ENCODE results near the gene ZNF862. TPM values are rescaled to one million over a fixed set of nuclear protein-coding genes. Genes with fewer than 3 reads are reported as not detected.

ZNF862 gene
- total RNA-seq, 2 experiments from 2014 or later, result 7.9 to 9.1 TPM

GRCh38 chr7:149824301-149824741 is 13.9 kb upstream of the ZNF862 start:
- H3K79me2 ChIP-seq (ENCODE audit: insufficient read depth, low read depth, low read length), result no peaks in the 10 kb centered on the region
- no peaks in the 10 kb centered on the region for H3K36me3 ChIP-seq (ENCODE audit: insufficient read depth, low read length)
- ChIA-PET CTCF (ENCODE audit: unreplicated experiment) (interaction anchor here (0.5 kb wide), 1 partner anchor 53 kb away, joined by 3 read pairs; no protein-coding TSS in a partner anchor), POLR2A (no interaction called here)
- H4K20me1 ChIP-seq (ENCODE audit: insufficient read depth, low read length), result no peaks in the 10 kb centered on the region
- no peak overlapping the region for H2AFZ ChIP-seq (ENCODE audit: low read length)
- intact Hi-C loops (cut with micrococcal nuclease; ENCODE audit: unreplicated experiment), result no loop called here
- TF ChIP-seq EZH2phosphoT487 (IDR thresholded peaks at IDR 0.05; ENCODE audit: borderline replicate concordance, low read depth, low read length), result no peak
- TF ChIP-seq, protein P1, sequence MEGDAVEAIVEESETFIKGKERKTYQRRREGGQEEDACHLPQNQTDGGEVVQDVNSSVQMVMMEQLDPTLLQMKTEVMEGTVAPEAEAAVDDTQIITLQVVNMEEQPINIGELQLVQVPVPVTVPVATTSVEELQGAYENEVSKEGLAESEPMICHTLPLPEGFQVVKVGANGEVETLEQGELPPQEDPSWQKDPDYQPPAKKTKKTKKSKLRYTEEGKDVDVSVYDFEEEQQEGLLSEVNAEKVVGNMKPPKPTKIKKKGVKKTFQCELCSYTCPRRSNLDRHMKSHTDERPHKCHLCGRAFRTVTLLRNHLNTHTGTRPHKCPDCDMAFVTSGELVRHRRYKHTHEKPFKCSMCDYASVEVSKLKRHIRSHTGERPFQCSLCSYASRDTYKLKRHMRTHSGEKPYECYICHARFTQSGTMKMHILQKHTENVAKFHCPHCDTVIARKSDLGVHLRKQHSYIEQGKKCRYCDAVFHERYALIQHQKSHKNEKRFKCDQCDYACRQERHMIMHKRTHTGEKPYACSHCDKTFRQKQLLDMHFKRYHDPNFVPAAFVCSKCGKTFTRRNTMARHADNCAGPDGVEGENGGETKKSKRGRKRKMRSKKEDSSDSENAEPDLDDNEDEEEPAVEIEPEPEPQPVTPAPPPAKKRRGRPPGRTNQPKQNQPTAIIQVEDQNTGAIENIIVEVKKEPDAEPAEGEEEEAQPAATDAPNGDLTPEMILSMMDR (conservative IDR thresholded peaks at IDR 0.05; ENCODE audit: low read length), result no peak
- no peak overlapping the region for H3K4me3 ChIP-seq (ENCODE audit: low read depth, low read length, poor library complexity, severe bottlenecking)
- no peak for DNase-seq (ENCODE audit: low spot score)
- H3K4me1 ChIP-seq (ENCODE audit: insufficient read depth, low read length, poor library complexity, severe bottlenecking), result no peaks in the 10 kb centered on the region
- H3K9me2 ChIP-seq (ENCODE audit: insufficient read depth, low read length), result no peaks in the 10 kb centered on the region
- no peaks in the 10 kb centered on the region for H3K9me3 ChIP-seq (ENCODE audit: low read length)
- BruUV-seq (replicated peaks), result no TSS peak
- no peak overlapping the region for H3K4me2 ChIP-seq (ENCODE audit: low read length)
- H3K27ac ChIP-seq (ENCODE audit: low read depth, low read length, poor library complexity, severe bottlenecking), result no peak overlapping the region

DNA sequence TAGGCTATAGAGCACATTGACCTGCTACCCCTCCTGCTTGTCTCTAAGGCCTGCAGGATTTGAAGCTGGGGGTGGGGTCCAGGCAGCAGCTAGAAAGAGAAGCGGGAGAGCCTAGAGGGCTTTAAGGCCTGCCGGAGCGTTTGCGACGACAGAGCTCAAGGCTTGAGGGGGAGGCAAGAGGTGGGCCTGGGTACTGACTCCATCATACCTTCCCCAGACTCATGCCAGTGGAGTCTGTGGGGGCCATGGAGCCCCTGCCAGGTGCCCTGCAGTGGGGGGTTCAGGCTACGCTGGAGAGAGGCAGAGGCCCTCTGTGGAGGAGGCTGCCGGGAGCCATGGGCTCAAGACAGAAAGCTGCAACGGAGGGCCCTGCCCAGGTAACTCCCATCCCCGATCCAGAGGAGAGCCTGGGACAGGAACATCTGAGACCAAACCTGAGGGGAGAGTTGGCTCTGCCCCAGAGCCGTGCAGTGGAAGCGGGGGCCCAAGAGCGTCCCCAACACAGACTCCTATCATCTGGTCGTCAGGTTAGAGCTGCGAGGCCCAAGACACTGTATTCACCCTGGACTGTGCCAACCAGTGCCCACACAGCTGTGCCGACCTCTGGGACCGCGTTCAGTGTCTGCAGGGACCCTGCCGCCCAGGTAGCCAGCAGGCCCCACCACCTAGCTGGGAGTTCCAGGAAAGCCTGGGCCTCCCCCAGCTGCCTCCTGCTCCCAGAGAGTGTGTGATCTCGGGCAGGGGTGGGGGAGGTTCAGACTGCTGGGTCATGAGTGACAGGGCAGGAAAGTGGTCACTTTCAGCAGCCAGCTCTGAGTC is 13.2 kb upstream of the ZNF862 start:
- no peak overlapping the region for H3K27ac ChIP-seq (ENCODE audit: low read depth, low read length, poor library complexity, severe bottlenecking)
- ChIA-PET CTCF (ENCODE audit: unreplicated experiment) (no interaction called here), POLR2A (no interaction called here)
- no TSS peak for BruUV-seq (replicated peaks)
- no peak for DNase-seq (ENCODE audit: low spot score)
- H2AFZ ChIP-seq (ENCODE audit: low read length), result no peak overlapping the region
- H3K9me3 ChIP-seq (ENCODE audit: low read length), result no peaks in the 10 kb centered on the region
- intact Hi-C loops (cut with micrococcal nuclease; ENCODE audit: unreplicated experiment), result no loop called here
- H3K9me2 ChIP-seq (ENCODE audit: insufficient read depth, low read length), result no peaks in the 10 kb centered on the region
- no peak overlapping the region for H3K4me3 ChIP-seq (ENCODE audit: low read depth, low read length, poor library complexity, severe bottlenecking)
- TF ChIP-seq EZH2phosphoT487 (IDR thresholded peaks at IDR 0.05; ENCODE audit: borderline replicate concordance, low read depth, low read length), result no peak
- TF ChIP-seq, protein P1 (conservative IDR thresholded peaks at IDR 0.05; ENCODE audit: low read length), result no peak
- H4K20me1 ChIP-seq (ENCODE audit: insufficient read depth, low read length), result no peaks in the 10 kb centered on the region
- H3K4me2 ChIP-seq (ENCODE audit: low read length), result no peak overlapping the region
- H3K79me2 ChIP-seq (ENCODE audit: insufficient read depth, low read depth, low read length), result no peaks in the 10 kb centered on the region
- H3K4me1 ChIP-seq (ENCODE audit: insufficient read depth, low read length, poor library complexity, severe bottlenecking), result no peaks in the 10 kb centered on the region
- no peaks in the 10 kb centered on the region for H3K36me3 ChIP-seq (ENCODE audit: insufficient read depth, low read length)
